IPS-15b (cell line): ENCODE measurements around the gene NEXMIF.
"Not testable (repeated sequence)": the region's sequence is repeated elsewhere in the genome, so short reads cannot be mapped to it uniquely, and the experiment has no call there.

Experiments used
- H3K27me3 ChIP-seq: one replicate; pipeline ENCODE4 v1.6.1; 2013; ENCODE audit warnings: low read length; ENCODE audit not compliant: control insufficient read depth, insufficient read depth
- H3K36me3 ChIP-seq: one replicate; pipeline ENCODE4 v1.6.1; 2013; ENCODE audit warnings: low read length; ENCODE audit not compliant: control insufficient read depth, insufficient read depth
- H3K4me1 ChIP-seq: one replicate; pipeline ENCODE4 v1.6.1; 2013; ENCODE audit warnings: mild to moderate bottlenecking, low read length; ENCODE audit not compliant: control insufficient read depth, insufficient read depth
- H3K4me3 ChIP-seq: one replicate; pipeline ENCODE4 v1.5.1; 2013; ENCODE audit warnings: low read depth, low read length
- H3K9ac ChIP-seq: one replicate; pipeline ENCODE4 v1.6.1; 2013; ENCODE audit warnings: low read depth, mild to moderate bottlenecking, low read length
- H3K9me3 ChIP-seq: one replicate; pipeline ENCODE4 v1.6.1; 2013; ENCODE audit warnings: mild to moderate bottlenecking, low read length; ENCODE audit not compliant: control insufficient read depth, insufficient read depth

NEXMIF gene

DNA sequence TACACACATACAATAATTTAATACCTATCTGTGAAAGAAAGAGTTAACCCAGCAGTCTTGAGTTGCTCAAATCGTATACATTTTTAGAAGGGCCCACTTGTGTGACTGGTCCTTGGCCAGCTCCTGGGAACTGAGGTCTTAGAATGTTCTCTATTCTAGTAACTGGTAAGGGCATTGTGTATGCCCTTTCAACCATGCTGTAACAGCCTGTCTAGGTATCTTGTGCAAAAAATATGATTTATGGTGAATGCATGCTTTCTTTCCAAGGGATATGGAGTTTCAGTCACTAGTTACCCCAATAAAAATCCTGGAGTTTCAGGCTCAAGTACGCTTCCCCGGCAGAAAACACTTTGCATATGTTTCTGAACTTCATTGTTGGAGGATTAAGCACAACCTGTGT is 140.6 kb downstream of the NEXMIF start:
- Histone ChIP-seq H3K9me3 (no peaks in the 10 kb centered on the region), H3K36me3 (no peaks in the 10 kb centered on the region), H3K4me1 (no peaks in the 10 kb centered on the region), H3K4me3 (no peak overlapping the region), H3K27me3 (no peaks in the 10 kb centered on the region), H3K9ac (no peak overlapping the region)

DNA sequence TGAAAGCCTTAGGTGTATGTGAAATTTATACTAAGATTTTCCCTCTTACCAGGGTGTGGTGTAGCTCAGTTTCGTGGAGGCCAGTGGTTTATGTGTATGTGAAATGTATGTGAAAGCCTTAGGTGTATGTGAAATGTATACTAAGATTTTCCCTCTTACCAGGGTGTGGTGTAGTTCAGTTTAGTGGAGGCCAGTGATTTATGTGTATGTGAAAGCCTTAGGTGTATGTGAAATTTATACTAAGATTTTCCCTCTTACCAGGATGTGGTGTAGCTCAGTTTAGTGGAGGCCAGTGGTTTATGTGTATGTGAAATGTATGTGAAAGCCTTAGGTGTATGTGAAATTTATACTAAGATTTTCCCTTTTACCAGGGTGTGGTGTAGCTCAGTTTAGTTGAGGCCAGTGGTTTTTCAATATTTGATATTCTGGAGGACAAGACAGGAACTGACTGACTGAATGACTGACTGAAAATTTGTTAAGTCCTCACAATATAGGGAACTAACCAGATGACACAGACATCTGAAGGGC is 143.7 kb downstream of the NEXMIF start:
- Histone ChIP-seq H3K4me1 (no peaks in the 10 kb centered on the region), H3K9me3 (no peaks in the 10 kb centered on the region), H3K4me3 (no peak overlapping the region), H3K36me3 (no peaks in the 10 kb centered on the region), H3K27me3 (no peaks in the 10 kb centered on the region), H3K9ac (no peak overlapping the region)

DNA sequence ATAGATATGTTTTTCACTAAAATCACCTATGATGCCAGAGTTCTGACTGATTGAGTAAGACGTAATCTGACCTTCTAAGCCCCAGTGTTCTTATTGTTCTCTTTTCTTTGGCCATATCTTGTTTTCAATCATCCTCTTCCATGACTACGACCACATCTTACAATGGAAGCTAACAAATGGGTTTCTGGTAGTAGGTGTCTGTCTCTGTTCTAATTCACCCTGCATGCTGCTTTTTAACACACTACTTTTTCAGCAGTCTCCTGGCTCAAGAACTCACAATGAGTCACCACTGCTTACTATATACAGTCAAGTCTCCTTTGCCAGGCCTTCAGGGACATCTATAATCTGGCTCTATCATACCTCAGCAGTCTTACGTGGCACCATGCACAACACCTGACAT is 146.1 kb downstream of the NEXMIF start:
- Histone ChIP-seq H3K4me3 (no peak overlapping the region), H3K9me3 (no peaks in the 10 kb centered on the region), H3K9ac (no peak overlapping the region), H3K36me3 (no peaks in the 10 kb centered on the region), H3K27me3 (no peaks in the 10 kb centered on the region), H3K4me1 (no peaks in the 10 kb centered on the region)

DNA sequence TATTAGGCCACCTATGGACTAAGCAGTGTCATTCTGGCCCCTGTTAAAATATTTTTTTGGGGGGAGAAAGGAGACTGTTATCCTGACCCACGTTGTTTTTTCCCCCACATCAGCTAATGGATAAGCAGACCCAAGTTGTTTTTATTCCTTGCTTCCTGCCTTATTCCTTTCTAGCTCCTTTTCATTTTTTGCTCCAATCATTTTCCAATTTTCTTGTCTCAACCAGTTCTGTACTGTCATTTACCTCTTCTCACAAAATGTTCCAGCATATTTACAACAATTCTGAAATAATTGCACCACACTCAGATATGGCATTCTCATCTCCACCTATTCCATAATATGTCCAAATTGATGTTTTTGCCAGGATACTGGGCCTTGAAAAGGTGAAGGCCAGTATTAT is 150.3 kb downstream of the NEXMIF start:
- Histone ChIP-seq H3K4me1 (no peaks in the 10 kb centered on the region), H3K27me3 (no peaks in the 10 kb centered on the region), H3K9ac (no peak overlapping the region), H3K36me3 (no peaks in the 10 kb centered on the region), H3K4me3 (no peak overlapping the region), H3K9me3 (no peaks in the 10 kb centered on the region)

DNA sequence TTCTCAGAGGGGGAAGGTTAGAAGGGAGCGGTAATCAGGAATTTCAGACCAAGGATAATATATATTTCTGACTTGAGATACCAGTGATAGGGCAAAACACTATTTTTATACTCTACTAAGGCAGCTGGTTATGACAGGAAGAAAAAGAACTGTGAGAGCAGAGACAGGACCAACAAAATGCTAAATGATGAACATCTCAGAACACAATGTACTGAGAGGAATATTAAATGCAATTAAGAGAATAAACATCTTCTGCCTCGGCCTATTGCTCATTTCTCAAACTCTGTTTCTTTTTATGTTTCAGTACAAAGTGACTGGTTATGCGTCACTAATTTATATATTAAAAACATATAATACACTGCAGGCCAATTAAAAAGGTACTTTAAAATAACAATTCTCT is 188.8 kb downstream of the NEXMIF start:
- no peaks in the 10 kb centered on the region for H3K9me3 ChIP-seq
- no peaks in the 10 kb centered on the region for H3K36me3 ChIP-seq
- H3K4me3 ChIP-seq = no peak overlapping the region
- no peak overlapping the region for H3K9ac ChIP-seq
- H3K27me3 ChIP-seq = no peaks in the 10 kb centered on the region
- no peaks in the 10 kb centered on the region for H3K4me1 ChIP-seq

DNA sequence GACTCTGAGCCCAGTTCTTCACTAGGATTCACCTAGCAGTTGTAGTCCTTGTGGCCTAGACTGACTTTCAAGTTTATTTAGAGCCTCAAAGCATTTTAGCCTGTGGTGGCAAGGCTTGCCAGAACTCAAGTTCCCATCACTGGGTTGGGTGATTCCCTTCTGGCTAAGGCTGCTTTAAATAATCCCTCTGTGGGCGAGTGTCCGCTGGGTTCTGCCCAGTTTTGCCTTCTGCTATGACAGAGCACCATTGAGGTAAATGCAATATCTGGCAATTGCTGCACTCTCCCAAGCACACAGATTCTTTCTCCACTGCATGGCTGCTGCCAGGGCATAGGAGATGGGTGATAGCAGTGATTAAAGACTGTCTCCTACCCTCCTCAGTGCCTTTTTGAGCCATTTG is 220.0 kb downstream of the NEXMIF start:
- Histone ChIP-seq H3K4me3 (no peak overlapping the region), H3K9ac (no peak overlapping the region), H3K36me3 (no peaks in the 10 kb centered on the region), H3K4me1 (no peaks in the 10 kb centered on the region), H3K27me3 (no peaks in the 10 kb centered on the region), H3K9me3 (peaks cover 7% of the 10 kb centered on the region)

DNA sequence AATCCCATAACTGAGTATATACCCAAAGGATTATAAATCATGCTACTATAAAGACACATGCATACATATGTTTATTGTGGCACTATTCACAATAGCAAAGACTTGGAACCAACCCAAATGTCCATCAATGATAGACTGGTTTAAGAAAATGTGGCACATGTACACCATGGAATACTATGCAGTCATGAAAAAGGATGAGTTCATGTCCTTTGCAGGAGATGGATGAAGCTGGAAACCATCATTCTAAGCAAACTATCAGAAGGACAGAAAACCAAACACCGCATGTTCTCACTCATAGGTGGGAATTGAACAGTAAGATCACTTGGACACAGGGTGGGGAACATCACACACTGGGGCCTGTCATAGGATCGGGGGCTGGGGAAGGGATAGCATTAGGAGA is 223.9 kb downstream of the NEXMIF start:
- H3K4me1 ChIP-seq, H3K9ac ChIP-seq, H3K9me3 ChIP-seq, H3K27me3 ChIP-seq, H3K36me3 ChIP-seq, H3K4me3 ChIP-seq: not testable (repeated sequence)

DNA sequence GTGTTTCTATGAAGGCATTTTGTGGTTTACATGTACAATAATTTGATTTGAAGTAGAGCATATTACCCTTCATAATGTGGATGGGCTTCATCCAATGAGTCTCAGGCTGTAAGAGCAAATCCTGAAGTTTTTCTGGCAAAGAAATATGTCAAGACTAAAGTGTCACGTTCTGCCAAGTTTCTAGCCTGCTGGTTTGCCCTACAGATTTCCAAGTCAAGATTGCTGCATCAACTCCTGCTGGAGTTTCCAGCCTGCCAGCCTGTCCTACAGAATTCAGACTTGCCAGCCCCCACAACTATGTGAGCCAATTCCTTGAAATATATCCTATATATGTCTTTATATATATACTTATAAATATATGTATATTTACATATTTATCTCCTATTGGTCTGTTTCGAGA is 240.8 kb downstream of the NEXMIF start:
- Histone ChIP-seq H3K9me3 (peaks cover 3% of the 10 kb centered on the region), H3K9ac (no peak overlapping the region), H3K4me3 (no peak overlapping the region), H3K27me3 (no peaks in the 10 kb centered on the region), H3K36me3 (no peaks in the 10 kb centered on the region), H3K4me1 (no peaks in the 10 kb centered on the region)
